ENCODE results near the gene MBNL2. TPM values are rescaled to one million over a fixed set of nuclear protein-coding genes. Genes with fewer than 3 reads are reported as not detected.

Gene MBNL2
- total RNA-seq, 2 donors from 2014 or later, result 47.5 to 50.8 TPM

DNA sequence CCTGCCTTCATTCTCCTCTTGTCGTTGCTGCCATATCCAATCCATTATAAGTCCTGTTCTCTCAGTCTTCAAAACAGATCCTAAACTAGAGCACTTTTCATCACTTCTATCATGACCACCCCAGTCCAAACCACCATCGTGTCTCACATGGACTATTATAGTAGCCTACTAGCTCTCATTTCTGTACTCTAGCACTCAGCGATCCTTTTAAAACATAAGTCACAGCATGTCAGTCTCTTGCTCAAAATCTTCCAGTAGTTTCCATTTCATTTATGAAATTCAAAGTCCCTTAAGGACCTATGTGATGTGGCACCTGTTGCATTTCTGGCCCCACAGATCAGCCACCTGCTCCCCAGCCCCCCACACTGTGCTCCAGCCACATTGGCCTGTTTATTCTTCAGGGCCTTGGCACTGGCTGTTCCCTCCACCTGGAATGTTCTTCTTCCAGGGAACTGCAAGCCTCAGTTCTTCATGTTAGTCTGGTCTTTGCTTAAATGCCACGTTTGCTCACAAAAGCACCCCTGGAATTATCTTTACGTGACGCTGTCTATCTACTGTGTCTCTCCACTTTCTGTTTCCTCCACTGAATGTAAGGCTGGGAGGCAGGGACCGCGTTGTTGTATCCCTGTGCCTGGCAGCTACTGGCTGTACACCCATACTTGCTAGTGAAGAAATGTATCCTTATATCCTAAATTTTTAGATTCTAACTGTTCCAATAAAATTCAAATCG lies 64.3 kb downstream of the MBNL2 start:
- TF ChIP-seq POLR2A (IDR thresholded peaks at IDR 0.05), result no peak
- TF ChIP-seq, protein P1, sequence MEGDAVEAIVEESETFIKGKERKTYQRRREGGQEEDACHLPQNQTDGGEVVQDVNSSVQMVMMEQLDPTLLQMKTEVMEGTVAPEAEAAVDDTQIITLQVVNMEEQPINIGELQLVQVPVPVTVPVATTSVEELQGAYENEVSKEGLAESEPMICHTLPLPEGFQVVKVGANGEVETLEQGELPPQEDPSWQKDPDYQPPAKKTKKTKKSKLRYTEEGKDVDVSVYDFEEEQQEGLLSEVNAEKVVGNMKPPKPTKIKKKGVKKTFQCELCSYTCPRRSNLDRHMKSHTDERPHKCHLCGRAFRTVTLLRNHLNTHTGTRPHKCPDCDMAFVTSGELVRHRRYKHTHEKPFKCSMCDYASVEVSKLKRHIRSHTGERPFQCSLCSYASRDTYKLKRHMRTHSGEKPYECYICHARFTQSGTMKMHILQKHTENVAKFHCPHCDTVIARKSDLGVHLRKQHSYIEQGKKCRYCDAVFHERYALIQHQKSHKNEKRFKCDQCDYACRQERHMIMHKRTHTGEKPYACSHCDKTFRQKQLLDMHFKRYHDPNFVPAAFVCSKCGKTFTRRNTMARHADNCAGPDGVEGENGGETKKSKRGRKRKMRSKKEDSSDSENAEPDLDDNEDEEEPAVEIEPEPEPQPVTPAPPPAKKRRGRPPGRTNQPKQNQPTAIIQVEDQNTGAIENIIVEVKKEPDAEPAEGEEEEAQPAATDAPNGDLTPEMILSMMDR (IDR thresholded peaks at IDR 0.05), result no peak
- ATAC-seq, result no peak
- Histone ChIP-seq H3K4me3 (no peak overlapping the region), H3K9me3 (no peaks in the 10 kb centered on the region), H3K27me3 (no peaks in the 10 kb centered on the region), H3K27ac (no peak overlapping the region), H3K36me3 (replicated peaks in 1 of 2; ENCODE audit: insufficient read depth in 1 of 2, low read depth in 2 of 2) (no peaks in the 10 kb centered on the region), H3K4me1 (peaks cover 24% of the 10 kb centered on the region)
- DNase-seq, result no peak
- WGBS, 2 donors, result 82 to 84% methylated on average over 9 of the region's 9 CpGs
- intact Hi-C loops (cut with DNase I), result no loop called here

DNA sequence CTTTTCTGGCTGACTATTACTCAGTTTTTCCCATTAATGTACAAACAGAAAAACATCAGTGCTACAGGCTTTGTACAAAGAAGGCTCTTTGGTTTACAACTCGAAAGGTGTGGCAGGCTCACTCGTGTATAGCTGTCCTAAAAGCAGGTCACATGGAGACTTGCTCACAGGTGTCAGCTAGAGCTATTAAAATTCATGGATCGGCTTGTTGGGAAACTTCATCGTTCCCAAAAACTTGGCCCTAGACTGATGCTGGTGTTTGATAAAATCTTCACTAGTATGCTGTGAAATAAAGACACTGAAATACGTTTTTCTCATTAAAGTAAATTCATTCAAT lies 64.9 kb downstream of the MBNL2 start:
- 64 to 76% methylated on average over 5 of the region's 5 CpGs for WGBS, 2 donors
- Histone ChIP-seq H3K27ac (no peak overlapping the region), H3K27me3 (no peaks in the 10 kb centered on the region), H3K36me3 (replicated peaks in 1 of 2; ENCODE audit: insufficient read depth in 1 of 2, low read depth in 2 of 2) (no peaks in the 10 kb centered on the region), H3K9me3 (no peaks in the 10 kb centered on the region), H3K4me1 (peaks cover 24% of the 10 kb centered on the region), H3K4me3 (no peak overlapping the region)
- TF ChIP-seq, protein P1 (IDR thresholded peaks at IDR 0.05), result no peak
- TF ChIP-seq POLR2A (IDR thresholded peaks at IDR 0.05), result no peak
- no peak for ATAC-seq
- intact Hi-C loops (cut with DNase I), result no loop called here
- no peak for DNase-seq

DNA sequence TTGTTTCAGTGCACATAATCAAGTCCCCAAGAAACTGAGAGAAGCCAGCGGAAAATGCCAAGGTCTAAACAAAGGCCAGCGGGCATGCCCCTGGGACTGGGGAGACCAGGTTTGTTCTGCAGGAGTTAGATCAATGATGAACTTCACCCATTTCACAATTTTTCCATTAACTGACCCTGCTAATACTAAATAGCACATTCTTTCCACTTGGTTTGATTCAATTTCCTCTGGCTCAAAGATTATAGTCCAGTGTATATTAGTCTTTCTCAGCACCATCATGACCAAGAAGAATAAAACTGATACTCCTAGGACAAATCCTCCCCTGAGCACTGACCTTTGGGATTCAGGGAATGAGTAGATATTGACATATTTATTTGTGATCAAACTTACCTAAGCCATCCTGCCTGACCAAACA lies 66.4 kb downstream of the MBNL2 start:
- WGBS, 2 donors, result 87 to 94% methylated on average over 2 of the region's 2 CpGs
- Histone ChIP-seq H3K27me3 (no peaks in the 10 kb centered on the region), H3K36me3 (replicated peaks in 1 of 2; ENCODE audit: insufficient read depth in 1 of 2, low read depth in 2 of 2) (no peaks in the 10 kb centered on the region), H3K4me3 (no peak overlapping the region), H3K4me1 (peaks cover 14% of the 10 kb centered on the region), H3K9me3 (no peaks in the 10 kb centered on the region), H3K27ac (no peak overlapping the region)
- ATAC-seq (peak; percentile 9), DNase-seq (no peak)
- intact Hi-C loops (cut with DNase I), result no loop called here
- no peak for TF ChIP-seq POLR2A (IDR thresholded peaks at IDR 0.05)
- TF ChIP-seq, protein P1 (IDR thresholded peaks at IDR 0.05), result no peak

DNA sequence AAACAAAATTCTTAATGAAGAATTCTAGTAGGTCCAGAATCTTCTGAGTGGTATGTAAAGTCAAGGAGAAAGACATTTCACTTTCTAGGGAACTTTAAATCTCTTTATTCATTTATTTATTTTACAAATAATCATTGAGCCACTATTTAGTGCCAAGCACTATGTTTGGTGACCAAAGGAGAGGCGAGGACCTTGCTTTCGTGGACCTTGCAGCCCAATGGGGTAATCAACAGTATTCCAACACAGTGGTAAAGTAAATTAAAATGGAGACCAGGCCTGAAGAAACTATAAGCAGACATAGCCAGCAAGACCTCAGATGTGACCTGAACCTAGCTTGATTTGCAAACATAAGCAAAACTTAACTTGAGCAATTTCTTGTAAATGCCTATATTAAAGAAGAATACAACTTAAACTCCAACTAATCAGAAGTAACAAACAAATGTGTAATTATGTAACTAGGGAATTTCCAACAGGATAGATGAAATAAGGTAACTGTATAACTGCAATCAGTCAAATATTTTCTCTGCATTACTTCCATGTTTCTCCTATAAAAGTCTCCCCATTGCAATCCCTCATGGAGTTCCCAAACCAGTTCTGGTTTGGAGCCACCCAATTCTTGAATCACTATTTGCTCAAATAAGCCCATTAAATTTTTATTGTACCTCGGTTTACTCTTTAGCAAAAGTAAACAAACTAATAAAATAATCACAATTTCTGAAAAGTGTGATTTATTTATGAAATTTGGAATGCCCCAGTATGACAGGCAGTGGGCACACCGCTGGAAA lies 67.6 kb downstream of the MBNL2 start:
- intact Hi-C loops (cut with DNase I), result no loop called here
- DNase-seq, result no peak
- Histone ChIP-seq H3K27me3 (no peaks in the 10 kb centered on the region), H3K27ac (no peak overlapping the region), H3K4me3 (no peak overlapping the region), H3K36me3 (replicated peaks in 1 of 2; ENCODE audit: insufficient read depth in 1 of 2, low read depth in 2 of 2) (no peaks in the 10 kb centered on the region), H3K4me1 (peaks cover 20% of the 10 kb centered on the region), H3K9me3 (no peaks in the 10 kb centered on the region)
- WGBS, 2 donors, result 87 to 89% methylated on average over 4 of the region's 4 CpGs
- ATAC-seq, result no peak
- TF ChIP-seq POLR2A (IDR thresholded peaks at IDR 0.05), result no peak
- TF ChIP-seq, protein P1 (IDR thresholded peaks at IDR 0.05), result no peak
